Testis (tissue), 2 donors: ENCODE data around the gene ABHD6.

Experiments
- CTCF ChIP-seq, 3 experiments: fragments of 450-650 bp in 2 of 3; fragments of 200-600 bp in 1 of 3; sonication (generic) in 1 of 3; IDR thresholded peaks; one replicate each; pipeline ENCODE4 v1.5.1; 2016 to 2019; ENCODE audit warnings: antibody characterized with exemption in 3 of 3, mild to moderate bottlenecking in 2 of 3, moderate library complexity in 1 of 3
- POLR2A ChIP-seq: fragments of 450-650 bp; IDR thresholded peaks from one replicate; pipeline ENCODE4 v1.6.1; 2017; ENCODE audit warnings: antibody characterized with exemption, mild to moderate bottlenecking, moderate library complexity

DNA sequence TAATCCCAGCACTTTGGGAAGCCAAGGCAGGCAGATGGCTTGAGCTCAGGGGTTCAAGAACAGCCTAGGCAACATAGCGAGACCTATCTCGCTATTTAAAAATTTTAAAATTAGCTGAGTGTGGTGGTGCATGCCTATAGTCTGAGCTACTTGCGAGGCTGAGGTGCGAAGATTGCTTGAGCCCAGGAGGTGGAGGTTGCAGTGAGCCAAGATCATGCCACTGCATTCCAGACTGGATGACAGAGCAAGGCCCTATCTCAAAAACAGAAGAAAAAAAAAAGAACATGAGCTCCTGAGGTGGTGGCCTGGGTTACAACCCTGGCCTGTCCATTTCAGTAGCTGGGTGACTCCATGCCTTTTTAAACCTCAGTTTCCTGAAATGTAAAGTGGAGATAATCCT is 34.1 kb upstream of the ABHD6 start:
- TF ChIP-seq POLR2A, result no peak
- TF ChIP-seq CTCF (IDR thresholded peaks at IDR 0.05), result no peak
